Activated CD4-positive, alpha-beta T cell treated with anti-CD3 and anti-CD28 coated beads, Interleukin-2, Interleukin-6, amounts not matched to agents 100 ng/mL and 50 ng/mL, durations not matched to agents 16 hours and 8 hours (primary cell): ENCODE results near the gene EPC1.
"Not testable (repeated sequence)": the region's sequence is repeated elsewhere in the genome, so short reads cannot be mapped to it uniquely, and the experiment has no call there.

ENCODE experiments used
- DNase-seq: peaks from one replicate; pipeline ENCODE4 v3.0.0-alpha.2; 2020

EPC1 gene

DNA sequence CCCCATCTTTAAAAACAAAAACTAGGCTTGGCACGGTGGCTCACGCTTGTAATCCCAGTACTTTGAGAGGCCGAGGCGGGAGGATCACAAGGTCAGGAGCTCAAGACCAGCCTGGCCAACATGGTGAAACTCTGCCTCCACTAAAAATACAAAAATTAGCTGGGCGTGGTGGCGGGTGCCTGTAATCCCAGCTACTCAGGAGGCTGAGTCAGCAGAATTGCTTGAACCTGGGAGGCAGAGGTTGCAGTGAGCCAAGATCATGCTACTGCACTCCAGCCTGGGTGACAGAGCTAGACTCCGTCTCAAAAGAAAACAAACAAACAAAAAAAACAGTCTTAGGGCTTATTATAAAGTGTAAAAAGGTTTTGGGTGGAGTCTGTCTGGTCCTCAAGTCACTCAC lies 117.2 kb downstream of the EPC1 start:
- not testable (repeated sequence) for DNase-seq

DNA sequence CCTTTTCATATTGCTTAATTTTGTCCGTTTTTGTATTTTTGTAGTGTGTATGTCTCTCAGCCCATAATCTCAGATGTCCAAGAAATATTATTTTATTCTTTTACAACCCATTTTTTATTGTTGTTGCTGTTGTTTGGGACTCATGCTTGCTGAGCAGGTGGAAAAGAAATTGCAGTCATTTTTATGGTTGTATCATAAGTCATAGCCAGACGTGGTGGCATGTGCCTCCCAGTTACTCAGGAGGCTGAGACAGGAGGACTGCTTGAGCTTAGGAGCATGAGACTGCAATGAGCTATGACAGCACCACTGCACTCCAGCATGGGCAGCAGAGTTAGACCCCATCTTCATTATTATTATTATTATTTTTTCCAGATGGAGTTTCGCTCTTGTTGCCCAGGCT lies 117.8 kb downstream of the EPC1 start:
- DNase-seq, result no peak

DNA sequence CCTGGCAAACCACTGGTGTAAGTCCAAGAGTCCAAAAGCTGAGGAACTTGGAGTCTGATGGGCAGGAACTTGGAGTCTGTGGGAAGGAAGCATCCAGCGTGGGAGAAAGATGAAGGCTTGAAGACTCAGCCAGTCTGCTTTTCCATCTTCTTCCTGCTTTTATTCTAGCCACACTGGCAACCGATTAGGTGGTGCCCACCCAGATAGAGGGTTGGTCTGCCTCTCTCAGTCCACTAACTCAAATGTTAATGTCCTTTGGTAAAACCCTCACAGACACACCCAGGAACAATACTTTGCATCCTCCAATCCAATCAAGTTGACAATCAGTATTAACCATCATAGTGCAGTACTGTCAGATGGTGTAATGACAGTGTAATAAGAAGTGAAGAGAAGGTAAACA lies 119.2 kb downstream of the EPC1 start:
- no peak for DNase-seq

DNA sequence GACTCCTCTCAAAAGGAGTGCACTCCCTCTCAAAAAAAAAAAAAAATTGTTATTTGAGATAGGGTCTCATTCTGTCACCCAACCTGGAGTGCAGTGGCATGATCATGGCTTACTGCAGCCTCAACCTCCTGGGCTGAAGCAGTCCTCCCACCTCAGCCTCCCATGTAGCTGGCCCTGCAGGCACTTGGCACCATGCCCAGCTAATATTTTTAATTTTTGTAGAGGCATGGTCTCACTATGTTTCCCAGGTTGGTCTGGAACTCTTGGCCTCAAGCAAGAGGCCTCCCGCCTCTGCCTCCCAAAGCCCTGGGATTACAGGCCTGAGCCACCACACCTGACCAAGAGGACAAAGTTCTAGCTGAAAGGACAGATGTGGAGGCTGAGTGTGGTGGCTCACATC lies 120.3 kb downstream of the EPC1 start:
- no peak for DNase-seq

DNA sequence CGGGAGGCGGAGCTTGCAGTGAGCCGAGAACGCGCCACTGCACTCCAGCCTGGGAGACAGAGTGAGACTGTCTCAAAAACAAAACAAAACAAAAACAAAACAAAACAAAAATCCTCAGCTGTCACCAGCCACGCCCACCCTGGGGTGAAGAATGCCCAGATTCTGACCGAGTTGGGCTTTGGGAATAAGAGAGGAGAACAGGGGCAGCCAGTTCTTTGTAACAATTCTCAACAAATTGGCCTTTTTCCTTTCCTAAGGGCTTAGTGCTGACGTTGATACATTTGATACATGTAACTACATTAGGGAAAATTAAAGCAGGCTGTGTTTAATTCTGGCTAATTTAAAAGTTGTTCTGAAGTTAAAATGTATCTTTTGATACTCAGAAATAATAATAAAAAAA lies 121.0 kb downstream of the EPC1 start:
- no peak for DNase-seq

DNA sequence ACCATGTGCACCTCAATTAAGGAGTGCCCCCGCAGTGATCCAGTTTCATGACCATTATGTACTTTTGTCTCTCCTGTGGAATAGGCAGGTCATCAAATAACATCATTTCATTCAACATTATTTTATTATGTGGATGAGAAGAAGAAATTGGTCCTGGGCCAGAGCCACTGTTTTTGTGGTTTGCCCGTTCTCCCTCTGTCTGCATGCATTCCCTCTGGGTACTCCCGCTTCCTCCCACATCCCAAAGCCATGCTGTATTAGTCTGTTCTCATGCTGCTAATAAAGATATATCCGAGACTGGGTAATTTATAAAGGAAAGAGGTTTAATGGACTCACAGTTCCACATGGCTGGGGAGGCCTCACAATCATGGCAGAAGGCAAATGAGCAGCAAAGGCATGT lies 124.6 kb downstream of the EPC1 start:
- DNase-seq, result not testable (repeated sequence)

DNA sequence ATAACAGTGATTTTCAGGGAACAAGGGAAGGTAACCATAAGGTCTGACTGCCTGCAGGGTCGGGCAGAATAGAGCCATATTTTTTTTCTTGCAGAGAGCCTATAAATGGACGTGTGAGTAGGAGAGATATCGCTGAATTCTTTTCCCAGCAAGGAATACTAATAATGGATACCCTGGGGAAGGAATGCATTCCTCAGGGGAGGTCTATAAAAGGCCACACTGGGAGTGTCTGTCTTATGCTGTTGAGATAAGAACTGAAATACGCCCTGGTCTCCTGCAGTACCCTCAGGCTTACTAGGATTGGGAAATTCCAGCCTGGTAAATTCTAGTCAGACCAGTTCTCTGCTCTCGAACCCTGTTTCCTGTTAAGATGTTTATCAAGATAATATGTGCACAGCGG lies 127.8 kb downstream of the EPC1 start:
- not testable (repeated sequence) for DNase-seq

DNA sequence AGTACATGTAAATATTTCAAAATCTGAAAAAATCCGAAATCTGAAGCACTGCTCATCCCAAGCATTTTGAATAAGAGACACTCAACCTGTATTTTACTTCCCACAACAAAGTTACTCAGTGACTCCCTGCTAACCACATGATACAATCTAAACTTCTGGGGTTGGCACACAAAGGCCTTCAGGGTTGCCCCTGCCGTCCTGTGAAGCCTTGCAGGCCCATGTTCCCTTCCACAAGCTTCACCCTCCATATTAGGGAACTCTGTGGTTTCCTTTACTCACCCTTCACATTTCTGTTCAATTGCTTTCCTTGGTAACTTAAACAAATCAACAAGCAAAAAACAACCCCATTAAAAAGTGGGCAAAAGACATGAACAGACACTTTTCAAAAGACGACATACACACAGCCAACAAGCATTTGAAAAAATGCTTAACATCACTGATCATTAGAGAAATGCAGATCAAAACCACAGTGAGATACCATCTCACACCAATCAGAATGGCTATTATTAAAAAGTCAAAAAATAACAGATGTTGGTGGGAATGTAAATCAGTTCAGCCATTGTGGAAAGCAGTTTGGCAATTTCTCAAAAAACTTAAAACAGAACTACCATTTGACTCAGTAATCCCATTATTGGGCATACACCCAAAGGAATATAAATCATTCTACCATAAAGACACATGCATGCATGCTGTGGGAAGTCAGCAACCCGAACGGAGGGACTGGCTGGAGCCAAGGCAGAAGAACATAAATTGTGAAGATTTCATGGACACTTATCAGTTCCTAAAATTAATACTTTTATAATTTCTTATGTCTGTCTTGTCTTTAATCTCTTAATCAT lies 128.5 kb downstream of the EPC1 start:
- DNase-seq, result not testable (repeated sequence)
